Neural cell (in vitro differentiated cells): ENCODE data around the gene ACTR1B.

Source experiments
- POLR2AphosphoS5 ChIP-seq: IDR thresholded peaks from 2 replicates; pipeline ENCODE4 v1.6.1; 2012
- RAD21 ChIP-seq: fragments of 450-650 bp; conservative IDR thresholded peaks from 2 replicates; pipeline ENCODE4 v1.6.1; 2014; ENCODE audit warnings: antibody characterized with exemption, mild to moderate bottlenecking, moderate library complexity
- TAF1 ChIP-seq: IDR thresholded peaks from 2 replicates; pipeline ENCODE4 v1.6.1; 2012; ENCODE audit warnings: low read depth
- TF ChIP-seq, protein P1 (sequence below): fragments of 450-650 bp; IDR thresholded peaks from 2 replicates; pipeline ENCODE4 v1.5.1; 2014; ENCODE audit warnings: antibody characterized with exemption, mild to moderate bottlenecking, moderate library complexity; ENCODE audit not compliant: poor library complexity, severe bottlenecking

GRCh38 chr2:97675430-97676113, 11.7 kb upstream of the ACTR1B start:
- TF ChIP-seq, protein P1, sequence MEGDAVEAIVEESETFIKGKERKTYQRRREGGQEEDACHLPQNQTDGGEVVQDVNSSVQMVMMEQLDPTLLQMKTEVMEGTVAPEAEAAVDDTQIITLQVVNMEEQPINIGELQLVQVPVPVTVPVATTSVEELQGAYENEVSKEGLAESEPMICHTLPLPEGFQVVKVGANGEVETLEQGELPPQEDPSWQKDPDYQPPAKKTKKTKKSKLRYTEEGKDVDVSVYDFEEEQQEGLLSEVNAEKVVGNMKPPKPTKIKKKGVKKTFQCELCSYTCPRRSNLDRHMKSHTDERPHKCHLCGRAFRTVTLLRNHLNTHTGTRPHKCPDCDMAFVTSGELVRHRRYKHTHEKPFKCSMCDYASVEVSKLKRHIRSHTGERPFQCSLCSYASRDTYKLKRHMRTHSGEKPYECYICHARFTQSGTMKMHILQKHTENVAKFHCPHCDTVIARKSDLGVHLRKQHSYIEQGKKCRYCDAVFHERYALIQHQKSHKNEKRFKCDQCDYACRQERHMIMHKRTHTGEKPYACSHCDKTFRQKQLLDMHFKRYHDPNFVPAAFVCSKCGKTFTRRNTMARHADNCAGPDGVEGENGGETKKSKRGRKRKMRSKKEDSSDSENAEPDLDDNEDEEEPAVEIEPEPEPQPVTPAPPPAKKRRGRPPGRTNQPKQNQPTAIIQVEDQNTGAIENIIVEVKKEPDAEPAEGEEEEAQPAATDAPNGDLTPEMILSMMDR, result no peak
- TF ChIP-seq RAD21 (no peak), POLR2AphosphoS5 (no peak), TAF1 (no peak)
